Progenitor cell of endocrine pancreas (in vitro differentiated cells): ENCODE measurements around the gene TC2N. TPM values are rescaled to one million over a fixed set of nuclear protein-coding genes. Genes with fewer than 3 reads are reported as not detected.
"Not testable (repeated sequence)": the region's sequence is repeated elsewhere in the genome, so short reads cannot be mapped to it uniquely, and the experiment has no call there.

Experiments used
- DNase-seq: peaks from one replicate; pipeline ENCODE4 v3.0.0; 2021; ENCODE audit warnings: low spot score; ENCODE audit not compliant: unreplicated experiment
- H3K27ac Mint-ChIP-seq: 2 replicates; pipeline ENCODE4 v1.8.0; 2021; ENCODE audit warnings: mild to moderate bottlenecking, moderate library complexity, mixed read lengths
- H3K27me3 Mint-ChIP-seq: 2 replicates; pipeline ENCODE4 v1.8.0; 2021; ENCODE audit warnings: mixed read lengths
- H3K36me3 Mint-ChIP-seq: 2 replicates; pipeline ENCODE4 v1.8.0; 2022; ENCODE audit warnings: mixed read lengths; ENCODE audit not compliant: insufficient read depth
- H3K4me1 Mint-ChIP-seq: 2 replicates; pipeline ENCODE4 v1.8.0; 2021; ENCODE audit warnings: low read depth, mixed read lengths
- H3K4me3 Mint-ChIP-seq: 2 replicates; pipeline ENCODE4 v1.8.0; 2021; ENCODE audit warnings: low read depth, mild to moderate bottlenecking, moderate library complexity, mixed read lengths
- H3K9me3 Mint-ChIP-seq: 2 replicates; pipeline ENCODE4 v1.8.0; 2021; ENCODE audit warnings: low read depth, mixed read lengths
- total RNA-seq: library from RNA; stranded (reverse); gene quantifications from 2 replicates; pipeline ENCODE4 v1.2.1, GENCODE V29; 2021
- TF ChIP-seq, protein P1 (sequence below): fragments of 200-600 bp; sonication (generic); IDR thresholded peaks from one replicate; pipeline ENCODE4 v1.5.0; 2021; ENCODE audit warnings: antibody characterized with exemption, mild to moderate bottlenecking; ENCODE audit not compliant: unreplicated experiment

The TC2N gene
- total RNA-seq, 1 donor from 2014 or later, result 38.5 TPM

DNA sequence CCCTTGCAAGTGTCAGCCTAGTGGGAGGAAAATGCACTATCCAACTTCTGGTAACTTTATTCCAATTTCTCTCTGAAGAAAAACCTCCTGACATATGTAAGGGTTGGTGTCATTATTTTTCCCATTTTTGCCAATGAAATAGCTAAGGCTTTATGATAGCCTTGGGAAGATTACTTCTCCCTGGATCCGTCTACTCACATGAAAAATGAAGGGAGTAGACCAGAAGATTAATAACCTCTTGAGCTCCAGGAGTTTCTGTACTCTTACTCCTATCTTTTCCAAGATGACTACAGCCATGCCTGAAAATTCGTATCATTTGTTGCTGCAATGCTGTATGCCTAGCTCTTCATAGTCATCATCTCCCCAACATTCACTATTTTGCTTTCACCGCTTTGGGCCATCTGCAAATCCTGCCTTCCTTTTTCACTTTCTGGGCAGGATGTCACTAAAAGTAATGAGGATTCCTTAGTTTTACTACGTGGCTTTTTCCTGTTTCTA lies 18.8 kb downstream of the TC2N start:
- Mint-ChIP-seq H3K27me3 (peaks cover 4% of the 10 kb centered on the region), H3K4me3 (no peak overlapping the region), H3K36me3 (no peaks in the 10 kb centered on the region), H3K9me3 (no peaks in the 10 kb centered on the region), H3K27ac (no peak overlapping the region), H3K4me1 (no peaks in the 10 kb centered on the region)
- TF ChIP-seq, protein P1, sequence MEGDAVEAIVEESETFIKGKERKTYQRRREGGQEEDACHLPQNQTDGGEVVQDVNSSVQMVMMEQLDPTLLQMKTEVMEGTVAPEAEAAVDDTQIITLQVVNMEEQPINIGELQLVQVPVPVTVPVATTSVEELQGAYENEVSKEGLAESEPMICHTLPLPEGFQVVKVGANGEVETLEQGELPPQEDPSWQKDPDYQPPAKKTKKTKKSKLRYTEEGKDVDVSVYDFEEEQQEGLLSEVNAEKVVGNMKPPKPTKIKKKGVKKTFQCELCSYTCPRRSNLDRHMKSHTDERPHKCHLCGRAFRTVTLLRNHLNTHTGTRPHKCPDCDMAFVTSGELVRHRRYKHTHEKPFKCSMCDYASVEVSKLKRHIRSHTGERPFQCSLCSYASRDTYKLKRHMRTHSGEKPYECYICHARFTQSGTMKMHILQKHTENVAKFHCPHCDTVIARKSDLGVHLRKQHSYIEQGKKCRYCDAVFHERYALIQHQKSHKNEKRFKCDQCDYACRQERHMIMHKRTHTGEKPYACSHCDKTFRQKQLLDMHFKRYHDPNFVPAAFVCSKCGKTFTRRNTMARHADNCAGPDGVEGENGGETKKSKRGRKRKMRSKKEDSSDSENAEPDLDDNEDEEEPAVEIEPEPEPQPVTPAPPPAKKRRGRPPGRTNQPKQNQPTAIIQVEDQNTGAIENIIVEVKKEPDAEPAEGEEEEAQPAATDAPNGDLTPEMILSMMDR, result no peak
- no peak for DNase-seq

DNA sequence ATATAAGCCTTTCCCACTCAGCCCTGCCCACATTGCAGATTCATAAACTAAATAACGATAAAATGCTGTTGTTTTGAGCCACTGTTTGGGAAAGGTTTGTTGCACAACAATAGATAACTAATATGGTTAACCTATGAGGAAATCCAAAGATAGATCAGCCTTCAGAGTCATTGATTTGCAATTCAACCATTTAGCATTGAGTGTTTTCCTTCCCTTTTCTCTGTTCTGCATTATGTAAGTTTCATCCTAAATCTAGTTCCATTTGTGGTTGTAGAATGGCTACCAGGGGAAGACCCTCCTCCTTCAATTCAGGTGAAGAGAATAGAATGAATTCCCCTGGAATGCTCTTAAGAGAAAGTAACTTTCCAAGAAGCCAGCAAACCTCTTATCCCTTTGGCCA lies 19.6 kb downstream of the TC2N start:
- Mint-ChIP-seq H3K9me3 (no peaks in the 10 kb centered on the region), H3K36me3 (no peaks in the 10 kb centered on the region), H3K27me3 (peaks cover 4% of the 10 kb centered on the region), H3K4me3 (no peak overlapping the region), H3K4me1 (no peaks in the 10 kb centered on the region), H3K27ac (no peak overlapping the region)
- TF ChIP-seq, protein P1, result no peak
- DNase-seq, result no peak

DNA sequence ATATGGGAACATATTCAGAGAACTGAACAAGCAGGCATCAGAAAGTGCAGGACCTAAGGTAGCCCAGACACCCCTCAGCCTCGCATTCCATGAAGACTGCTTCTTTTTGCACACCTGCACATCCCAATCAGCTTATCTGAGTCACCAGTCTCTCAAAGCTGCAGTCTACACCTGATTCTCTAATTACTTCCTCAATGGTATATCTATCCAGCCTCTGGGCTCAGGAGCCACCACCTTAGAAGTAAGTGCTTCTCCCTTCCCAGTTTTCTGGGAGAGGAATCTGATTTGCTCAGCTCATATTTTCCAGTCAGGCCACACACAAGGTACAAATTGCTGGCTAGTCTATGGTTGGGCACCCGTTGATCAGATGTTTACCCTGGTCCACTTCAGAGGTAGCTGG lies 21.7 kb downstream of the TC2N start:
- DNase-seq, result no peak
- Mint-ChIP-seq H3K4me3 (no peak overlapping the region), H3K27me3 (peaks cover 4% of the 10 kb centered on the region), H3K9me3 (no peaks in the 10 kb centered on the region), H3K36me3 (no peaks in the 10 kb centered on the region), H3K27ac (no peak overlapping the region), H3K4me1 (no peaks in the 10 kb centered on the region)
- TF ChIP-seq, protein P1, result no peak

DNA sequence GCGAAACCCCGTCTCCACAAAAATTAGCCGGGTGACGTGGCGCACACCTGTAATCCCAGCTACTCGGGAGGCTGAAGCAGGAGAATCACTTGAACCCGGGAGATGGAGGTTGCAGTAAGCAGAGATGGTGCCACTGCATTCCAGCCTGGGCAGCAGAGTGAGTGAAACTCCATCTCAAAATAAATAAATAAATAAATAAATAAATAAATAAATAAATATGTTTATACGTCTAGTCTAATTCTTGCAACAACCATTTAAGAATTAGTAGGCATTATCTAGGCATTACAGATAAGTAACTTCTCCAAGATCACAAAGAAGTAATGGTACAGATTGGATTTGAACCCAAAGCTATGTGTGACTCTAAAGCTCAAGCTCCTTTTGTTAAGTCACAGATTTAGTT lies 22.3 kb downstream of the TC2N start:
- not testable (repeated sequence) for H3K4me1 Mint-ChIP-seq, H3K27me3 Mint-ChIP-seq, H3K9me3 Mint-ChIP-seq

DNA sequence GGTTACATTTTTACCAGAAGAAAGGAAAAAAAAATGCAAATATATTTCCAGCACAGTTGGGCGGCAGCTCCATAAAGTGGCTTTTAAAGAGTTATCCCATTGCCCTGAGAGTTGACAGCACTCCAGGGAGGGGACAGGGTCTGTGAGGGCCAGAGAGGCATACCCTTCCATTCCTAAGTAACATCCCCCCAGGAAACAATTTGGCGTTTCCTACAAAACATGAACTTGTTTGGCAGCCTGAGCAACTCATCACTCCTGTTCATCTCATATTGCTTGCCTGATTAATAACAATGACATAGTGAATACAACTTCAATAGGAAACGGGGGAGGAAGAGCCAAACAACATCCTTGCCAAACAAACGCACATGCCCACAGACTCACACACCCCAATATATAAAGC lies 23.3 kb downstream of the TC2N start:
- no peaks in the 10 kb centered on the region for H3K36me3 Mint-ChIP-seq
- no peaks in the 10 kb centered on the region for H3K4me1 Mint-ChIP-seq
- H3K9me3 Mint-ChIP-seq, result no peaks in the 10 kb centered on the region
- peaks cover 7% of the 10 kb centered on the region for H3K27me3 Mint-ChIP-seq
- no peak overlapping the region for H3K27ac Mint-ChIP-seq
- TF ChIP-seq, protein P1, result no peak
- no peak for DNase-seq
- H3K4me3 Mint-ChIP-seq, result no peak overlapping the region

More for the DNA sequence above, 22.3 kb downstream of the TC2N start:
- H3K4me3 Mint-ChIP-seq, H3K36me3 Mint-ChIP-seq, H3K27ac Mint-ChIP-seq, DNase-seq: not testable (repeated sequence)

DNA sequence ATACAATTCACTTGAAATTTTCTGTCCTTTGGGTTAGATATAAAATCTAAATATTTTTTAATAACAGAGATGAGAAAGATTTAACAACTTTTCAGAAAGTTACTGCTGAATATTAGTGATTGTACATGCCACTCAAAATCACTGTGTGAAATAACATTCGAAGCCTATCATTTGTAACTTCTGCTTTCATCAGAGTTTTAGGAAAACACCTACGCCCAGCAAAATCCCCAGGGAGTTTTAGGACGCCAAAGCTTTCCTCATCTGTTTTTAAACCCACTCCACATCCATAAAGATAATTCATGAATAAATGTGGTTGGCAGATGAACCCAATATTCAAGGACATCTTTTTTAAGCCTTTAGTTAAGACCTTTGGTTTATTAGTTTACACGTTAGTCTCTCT lies 23.9 kb downstream of the TC2N start:
- Mint-ChIP-seq H3K4me1 (no peaks in the 10 kb centered on the region), H3K27ac (no peak overlapping the region), H3K36me3 (no peaks in the 10 kb centered on the region), H3K9me3 (no peaks in the 10 kb centered on the region), H3K4me3 (no peak overlapping the region), H3K27me3 (peaks cover 7% of the 10 kb centered on the region)
- TF ChIP-seq, protein P1, result no peak
- DNase-seq, result no peak
